MM.1S (cell line): ENCODE results near the gene RPUSD2.
A peak's percentile ranks its signal among the peaks of the same experiment; 100 is the strongest.

Source experiments
- DNase-seq: peaks from one replicate; pipeline ENCODE4 v3.0.0-alpha.2; 2015
- H2AFZ ChIP-seq: fragments of 300-600 bp; sonication (generic); 2 replicates; pipeline ENCODE4 v1.6.0; 2016; ENCODE audit warnings: antibody characterized with exemption, low read length
- H3F3A ChIP-seq: fragments of 300-600 bp; sonication (generic); 2 replicates; pipeline ENCODE4 v1.6.1; 2016; ENCODE audit warnings: mild to moderate bottlenecking, antibody characterized with exemption, low read length, moderate library complexity, mixed read lengths; ENCODE audit not compliant: insufficient read depth
- H3K27ac ChIP-seq: fragments of 300-600 bp; sonication (generic); 2 replicates; pipeline ENCODE4 v1.5.1; 2016; ENCODE audit warnings: mild to moderate bottlenecking, low read length
- H3K27me3 ChIP-seq: fragments of 300-600 bp; sonication (generic); replicated peaks from 2 replicates; pipeline ENCODE4 v1.6.0; 2016; ENCODE audit warnings: low read length; ENCODE audit not compliant: insufficient read depth
- H3K36me3 ChIP-seq: fragments of 300-600 bp; sonication (generic); replicated peaks from 2 replicates; pipeline ENCODE4 v1.6.1; 2016; ENCODE audit warnings: mild to moderate bottlenecking, low read length, mixed read lengths; ENCODE audit not compliant: insufficient read depth
- H3K4me1 ChIP-seq: fragments of 300-600 bp; sonication (generic); 2 replicates; pipeline ENCODE4 v1.6.1; 2016; ENCODE audit warnings: low read length, mixed read lengths
- H3K4me2 ChIP-seq: fragments of 300-600 bp; sonication (generic); 2 replicates; pipeline ENCODE4 v1.6.0; 2016; ENCODE audit warnings: low read depth, low read length
- H3K4me3 ChIP-seq: fragments of 300-600 bp; sonication (generic); 2 replicates; pipeline ENCODE4 v1.5.1; 2016; ENCODE audit warnings: low read length, mixed read lengths
- H3K79me2 ChIP-seq: fragments of 300-600 bp; sonication (generic); 2 replicates; pipeline ENCODE4 v1.6.1; 2016; ENCODE audit warnings: mixed run types, low read length, mixed read lengths
- H3K9ac ChIP-seq: fragments of 300-600 bp; sonication (generic); 2 replicates; pipeline ENCODE4 v1.6.1; 2016; ENCODE audit warnings: low read length, mixed read lengths
- H3K9me2 ChIP-seq: fragments of 300-600 bp; sonication (generic); replicated peaks from 2 replicates; pipeline ENCODE4 v1.6.1; 2016; ENCODE audit warnings: mild to moderate bottlenecking, low read length, mixed read lengths; ENCODE audit not compliant: insufficient read depth
- H3K9me3 ChIP-seq: fragments of 300-600 bp; sonication (generic); replicated peaks from 2 replicates; pipeline ENCODE4 v1.6.1; 2016; ENCODE audit warnings: mild to moderate bottlenecking, low read length, mixed read lengths; ENCODE audit not compliant: insufficient read depth
- H4K20me1 ChIP-seq: fragments of 300-600 bp; sonication (generic); 2 replicates; pipeline ENCODE4 v1.6.1; 2016; ENCODE audit warnings: mild to moderate bottlenecking, low read length, moderate library complexity, mixed read lengths; ENCODE audit not compliant: insufficient read depth
- CTCF ChIP-seq: fragments of 300-600 bp; sonication (generic); IDR thresholded peaks from 2 replicates; pipeline ENCODE4 v1.5.1; 2016; ENCODE audit warnings: antibody characterized with exemption, low read length, mixed read lengths
- EZH2 ChIP-seq: fragments of 300-600 bp; sonication (generic); optimal IDR thresholded peaks from 2 replicates; pipeline ENCODE3; 2017; ENCODE audit warnings: low read depth, mild to moderate bottlenecking, antibody characterized with exemption, low read length, mixed read lengths
- EZH2phosphoT487 ChIP-seq: fragments of 300-600 bp; sonication (generic); IDR thresholded peaks from 2 replicates; pipeline ENCODE4 v1.6.1; 2018; ENCODE audit warnings: antibody characterized with exemption, low read length

Gene RPUSD2

GRCh38 chr15:40558952-40559742 is 10.0 kb upstream of the RPUSD2 start:
- H3K27me3 ChIP-seq = no peaks in the 10 kb centered on the region
- H3K9ac ChIP-seq = peak overlapping the region; percentile 56
- DNase-seq = peak; percentile 5
- peaks cover 28% of the 10 kb centered on the region for H3F3A ChIP-seq
- H3K27ac ChIP-seq = peak overlapping the region; percentile 88; the same call in 1 of the 2 replicates
- H3K4me2 ChIP-seq = peak overlapping the region; percentile 69
- H3K36me3 ChIP-seq = peaks cover 8% of the 10 kb centered on the region; the same call in 1 of the 2 replicates
- no peaks in the 10 kb centered on the region for H4K20me1 ChIP-seq
- no peak for TF ChIP-seq CTCF
- TF ChIP-seq EZH2phosphoT487 = no peak
- TF ChIP-seq EZH2 = no peak
- no peaks in the 10 kb centered on the region for H3K9me2 ChIP-seq
- peaks cover 89% of the 10 kb centered on the region for H3K79me2 ChIP-seq
- peak overlapping the region; percentile 24 for H3K4me3 ChIP-seq
- H2AFZ ChIP-seq = no peak overlapping the region
- peaks cover 39% of the 10 kb centered on the region for H3K4me1 ChIP-seq
- H3K9me3 ChIP-seq = no peaks in the 10 kb centered on the region

- H3K4me1 ChIP-seq = peaks cover 13% of the 10 kb centered on the region
- no peak overlapping the region for H3K9ac ChIP-seq
- TF ChIP-seq CTCF (no peak), EZH2 (no peak), EZH2phosphoT487 (no peak)
- H3F3A ChIP-seq = peaks cover 24% of the 10 kb centered on the region
- H3K9me2 ChIP-seq = no peaks in the 10 kb centered on the region
- peaks cover 61% of the 10 kb centered on the region for H3K79me2 ChIP-seq
- H3K4me2 ChIP-seq = no peak overlapping the region
- no peaks in the 10 kb centered on the region for H3K9me3 ChIP-seq
- no peak for DNase-seq
- no peak overlapping the region for H3K4me3 ChIP-seq
- no peaks in the 10 kb centered on the region for H4K20me1 ChIP-seq
- H3K27ac ChIP-seq = no peak overlapping the region
- 0 out of 2 replicates have a peak, but pooled peaks cover 8% of the 10 kb centered on the region for H3K36me3 ChIP-seq
- H2AFZ ChIP-seq = no peak overlapping the region
- no peaks in the 10 kb centered on the region for H3K27me3 ChIP-seq
These were observed 6.4 kb upstream of the RPUSD2 start for GRCh38 chr15:40562691-40563090.

- TF ChIP-seq EZH2 = no peak
- TF ChIP-seq CTCF = no peak
- no peak for TF ChIP-seq EZH2phosphoT487
- Histone ChIP-seq H3F3A (peaks cover 20% of the 10 kb centered on the region), H3K27me3 (no peaks in the 10 kb centered on the region), H3K4me2 (peak overlapping the region; percentile 91; the same call in 1 of the 2 replicates), H2AFZ (no peak overlapping the region), H3K9me2 (no peaks in the 10 kb centered on the region), H4K20me1 (no peaks in the 10 kb centered on the region), H3K36me3 (0 out of 2 replicates have a peak, but pooled peaks cover 8% of the 10 kb centered on the region), H3K9me3 (no peaks in the 10 kb centered on the region), H3K4me3 (no peak overlapping the region), H3K27ac (no peak overlapping the region), H3K79me2 (peaks cover 58% of the 10 kb centered on the region), H3K9ac (no peak overlapping the region), H3K4me1 (peaks cover 12% of the 10 kb centered on the region)
- DNase-seq = no peak
These were observed 5.7 kb upstream of the RPUSD2 start for GRCh38 chr15:40563426-40563825.
